Skeletal muscle satellite cell (primary cell): ENCODE measurements around the gene ZDHHC5.
A peak's percentile ranks its signal among the peaks of the same experiment; 100 is the strongest.
"Not testable (repeated sequence)": the region's sequence is repeated elsewhere in the genome, so short reads cannot be mapped to it uniquely, and the experiment has no call there.

Source experiments
- H3K27me3 ChIP-seq: 2 replicates; pipeline ENCODE4 v1.7.0; 2013; ENCODE audit warnings: low read length; ENCODE audit not compliant: control insufficient read depth, insufficient read depth
- H3K36me3 ChIP-seq: 2 replicates; pipeline ENCODE4 v1.7.0; 2013; ENCODE audit warnings: mild to moderate bottlenecking, control low read depth, low read length; ENCODE audit not compliant: insufficient read depth
- H3K4me1 ChIP-seq: 2 replicates; pipeline ENCODE4 v1.7.0; 2013; ENCODE audit warnings: low read length; ENCODE audit not compliant: control insufficient read depth, insufficient read depth
- H3K4me2 ChIP-seq: 2 replicates; pipeline ENCODE4 v1.7.0; 2013; ENCODE audit warnings: mild to moderate bottlenecking, low read length
- H3K4me3 ChIP-seq: 2 replicates; pipeline ENCODE4 v1.7.0; 2013; ENCODE audit warnings: low read length
- H3K9ac ChIP-seq: 2 replicates; pipeline ENCODE4 v1.7.0; 2013; ENCODE audit warnings: mild to moderate bottlenecking, low read depth, low read length, moderate library complexity
- H3K9me3 ChIP-seq: replicated peaks from 2 replicates; pipeline ENCODE4 v1.7.0; 2013; ENCODE audit warnings: mild to moderate bottlenecking, control low read depth, low read length

ZDHHC5 gene

DNA sequence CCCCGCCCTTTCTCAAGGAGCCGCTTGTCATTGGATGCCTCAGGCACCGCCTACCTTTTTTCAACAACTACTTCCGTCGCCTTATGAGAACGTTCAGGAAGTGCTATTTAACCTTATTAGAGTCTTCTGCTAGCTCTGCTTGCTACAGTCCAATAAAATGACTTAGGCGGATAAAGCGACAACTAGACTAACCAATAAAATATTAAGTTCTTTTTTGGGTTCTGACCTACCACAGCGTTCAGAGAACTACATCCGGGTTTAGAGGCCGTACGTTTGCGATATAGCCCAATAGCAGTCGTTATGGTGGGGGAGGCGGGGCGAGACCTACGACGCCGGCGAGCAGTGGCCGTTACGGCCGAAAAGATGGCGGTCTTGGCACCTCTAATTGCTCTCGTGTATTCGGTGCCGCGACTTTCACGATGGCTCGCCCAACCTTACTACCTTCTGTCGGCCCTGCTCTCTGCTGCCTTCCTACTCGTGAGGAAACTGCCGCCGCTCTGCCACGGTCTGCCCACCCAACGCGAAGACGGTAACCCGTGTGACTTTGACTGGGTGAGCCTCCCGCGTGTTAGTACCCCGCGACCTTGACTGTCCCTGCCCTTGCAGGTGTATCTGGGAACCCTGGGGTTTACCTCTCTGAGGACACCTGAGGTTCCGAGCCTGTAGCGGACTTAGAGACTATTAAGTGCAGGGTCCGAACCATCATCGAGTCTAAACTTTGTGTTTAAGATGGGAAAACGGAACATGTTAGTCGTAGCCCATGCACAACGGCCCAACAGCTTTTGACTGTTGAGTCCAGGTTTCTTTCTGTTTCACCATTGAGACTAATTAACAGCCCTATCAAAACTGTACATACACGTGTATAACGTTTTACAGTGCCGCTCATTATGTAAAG, 44.6 kb downstream of the ZDHHC5 start, which contains the start of gene TMX2:
Gene TMX2, plus strand, starts transcription at position 338 of the 895 bp plus-strand sequence. Its CDS starts 26 bp downstream, at position 364.
- Histone ChIP-seq H3K36me3 (peaks cover 6% of the 10 kb centered on the region), H3K4me3 (peak within 1 kb of the TSS; percentile 85), H3K9ac (peak within 1 kb of the TSS; percentile 89), H3K9me3 (no peaks in the 10 kb centered on the region), H3K27me3 (no peaks in the 10 kb centered on the region), H3K4me1 (peaks cover 19% of the 10 kb centered on the region), H3K4me2 (peak within 1 kb of the TSS; percentile 89)

DNA sequence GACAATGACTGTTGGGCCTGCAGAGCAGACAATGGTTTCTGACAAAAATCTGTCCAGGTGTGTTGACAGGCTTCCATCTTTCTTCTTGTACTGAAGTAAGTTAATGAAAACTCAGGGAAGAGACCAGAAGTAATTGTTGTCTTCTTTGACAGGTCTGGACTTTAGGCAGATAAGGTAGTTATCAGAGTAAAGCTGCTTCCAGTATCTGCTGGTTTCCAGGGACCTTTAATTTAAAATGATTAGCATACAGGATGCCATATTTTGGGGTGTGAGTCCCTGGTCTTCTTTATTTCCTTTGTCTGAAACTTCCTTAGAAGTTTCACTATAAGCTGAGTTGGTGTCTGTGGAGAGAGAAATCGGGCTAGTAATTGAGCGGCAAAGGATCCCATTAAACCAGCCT, 45.9 kb downstream of the ZDHHC5 start:
- peak overlapping the region; percentile 87 for H3K9ac ChIP-seq
- no peaks in the 10 kb centered on the region for H3K27me3 ChIP-seq
- H3K9me3 ChIP-seq, result no peaks in the 10 kb centered on the region
- peak overlapping the region; percentile 84 for H3K4me2 ChIP-seq
- H3K4me3 ChIP-seq, result peak overlapping the region; percentile 83
- H3K36me3 ChIP-seq, result peaks cover 1% of the 10 kb centered on the region
- H3K4me1 ChIP-seq, result peaks cover 19% of the 10 kb centered on the region

DNA sequence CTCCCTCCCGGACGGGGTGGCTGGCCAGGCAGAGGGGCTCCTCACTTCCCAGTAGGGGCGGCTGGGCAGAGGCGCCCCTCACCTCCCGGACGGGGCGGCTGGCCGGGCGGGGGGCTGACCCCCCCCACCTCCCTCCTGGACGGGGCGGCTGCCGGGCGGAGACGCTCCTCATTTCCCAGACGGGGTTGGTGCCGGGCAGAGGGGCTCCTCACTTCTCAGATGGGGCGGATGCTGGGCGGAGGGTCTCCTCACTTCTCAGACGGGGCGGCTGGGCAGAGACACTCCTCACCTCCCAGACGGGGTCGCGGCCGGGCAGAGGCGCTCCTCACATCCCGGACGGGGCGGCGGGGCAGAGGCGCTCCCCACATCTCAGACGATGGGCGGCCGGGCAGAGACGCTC, 48.8 kb downstream of the ZDHHC5 start:
- H3K4me3 ChIP-seq, H3K4me1 ChIP-seq, H3K27me3 ChIP-seq, H3K36me3 ChIP-seq, H3K4me2 ChIP-seq, H3K9me3 ChIP-seq, H3K9ac ChIP-seq: not testable (repeated sequence)

DNA sequence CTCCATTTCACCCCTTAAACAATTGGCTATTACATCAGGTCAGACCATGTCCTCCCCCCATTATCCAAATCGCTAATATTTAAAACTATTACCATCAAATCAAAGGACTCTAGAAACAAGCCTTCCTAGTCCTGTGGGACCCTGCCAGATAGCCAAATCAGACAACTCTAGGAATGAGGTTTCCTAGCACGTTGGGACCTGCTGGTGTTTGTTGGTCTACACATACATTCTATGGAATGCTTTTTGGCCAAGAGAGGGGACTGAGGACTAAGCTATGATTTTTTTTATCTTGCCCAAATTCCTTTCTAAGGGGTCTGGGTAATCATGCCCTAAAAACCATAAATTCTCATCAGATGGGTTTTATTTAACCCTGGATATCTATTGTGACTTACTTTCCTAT, 59.3 kb downstream of the ZDHHC5 start:
- H3K4me2 ChIP-seq, result no peak overlapping the region
- no peak overlapping the region for H3K9ac ChIP-seq
- no peaks in the 10 kb centered on the region for H3K36me3 ChIP-seq
- H3K9me3 ChIP-seq, result no peaks in the 10 kb centered on the region
- H3K4me1 ChIP-seq, result no peaks in the 10 kb centered on the region
- no peak overlapping the region for H3K4me3 ChIP-seq
- H3K27me3 ChIP-seq, result no peaks in the 10 kb centered on the region

DNA sequence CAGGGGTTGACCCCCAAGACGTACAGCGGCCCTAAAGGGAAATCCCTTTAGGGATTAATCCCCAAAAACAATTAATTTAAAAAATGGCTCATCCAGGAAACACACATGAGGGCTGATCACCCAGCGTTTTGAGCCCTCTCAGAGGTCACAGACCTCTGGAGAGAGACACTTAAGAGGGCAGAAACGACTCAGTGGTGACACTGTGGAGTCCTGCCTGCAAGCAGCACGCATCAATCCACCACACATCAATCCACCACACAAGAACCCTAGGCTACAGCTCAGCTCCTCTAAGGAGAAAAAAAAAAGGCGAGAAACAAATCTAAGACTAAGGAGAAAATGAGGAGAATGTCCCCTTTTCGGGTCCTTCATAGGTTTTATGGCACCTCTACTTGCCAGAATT, 60.9 kb downstream of the ZDHHC5 start:
- no peaks in the 10 kb centered on the region for H3K4me1 ChIP-seq

DNA sequence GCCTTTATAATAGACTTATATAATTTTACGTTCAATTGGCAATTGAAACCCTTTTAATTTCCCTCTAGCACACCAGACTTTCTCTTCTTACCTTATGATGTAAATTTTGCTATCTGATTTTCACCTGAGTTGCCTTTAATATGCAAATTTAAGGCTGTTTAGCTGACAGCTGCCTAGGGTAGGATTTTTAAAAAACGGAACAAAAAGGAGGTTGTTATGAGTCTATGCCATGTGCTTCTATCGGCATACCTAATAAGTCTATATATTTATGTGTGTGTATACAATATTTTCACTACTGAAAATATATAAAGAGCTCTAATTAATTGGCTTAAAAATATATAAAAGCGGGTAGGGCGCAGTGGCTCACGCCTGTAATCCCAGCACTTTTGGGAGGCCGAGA, 61.6 kb downstream of the ZDHHC5 start:
- Histone ChIP-seq H3K27me3 (no peaks in the 10 kb centered on the region), H3K36me3 (no peaks in the 10 kb centered on the region), H3K4me2 (no peak overlapping the region), H3K4me1 (no peaks in the 10 kb centered on the region), H3K9me3 (no peaks in the 10 kb centered on the region), H3K4me3 (no peak overlapping the region), H3K9ac (no peak overlapping the region)

More for the DNA sequence above, 60.9 kb downstream of the ZDHHC5 start:
- Histone ChIP-seq H3K36me3 (no peaks in the 10 kb centered on the region), H3K4me3 (no peak overlapping the region), H3K27me3 (no peaks in the 10 kb centered on the region), H3K9me3 (no peaks in the 10 kb centered on the region), H3K9ac (no peak overlapping the region), H3K4me2 (no peak overlapping the region)

DNA sequence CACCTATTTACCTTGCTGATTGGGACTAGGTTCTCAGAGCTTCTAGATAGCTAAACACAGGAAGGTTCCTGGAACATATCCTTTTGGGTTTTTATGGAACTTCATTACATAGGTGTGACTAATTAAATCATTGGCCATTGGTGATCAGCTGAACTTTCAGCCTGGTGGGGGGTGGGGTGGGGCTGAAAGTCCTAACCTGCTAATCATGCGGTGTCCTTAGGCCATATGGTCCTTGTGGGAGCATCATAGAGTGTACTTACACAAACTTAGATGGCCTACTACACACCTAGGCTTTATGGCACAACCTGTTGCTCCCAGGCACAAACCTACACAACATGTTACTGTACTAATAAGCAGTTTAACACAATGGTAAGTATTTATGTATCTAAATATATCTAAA, 64.7 kb downstream of the ZDHHC5 start:
- H3K27me3 ChIP-seq, result no peaks in the 10 kb centered on the region
- no peak overlapping the region for H3K4me2 ChIP-seq
- H3K4me1 ChIP-seq, result no peaks in the 10 kb centered on the region
- H3K9me3 ChIP-seq, result no peaks in the 10 kb centered on the region
- H3K36me3 ChIP-seq, result peaks cover 9% of the 10 kb centered on the region
- H3K9ac ChIP-seq, result no peak overlapping the region
- H3K4me3 ChIP-seq, result no peak overlapping the region

DNA sequence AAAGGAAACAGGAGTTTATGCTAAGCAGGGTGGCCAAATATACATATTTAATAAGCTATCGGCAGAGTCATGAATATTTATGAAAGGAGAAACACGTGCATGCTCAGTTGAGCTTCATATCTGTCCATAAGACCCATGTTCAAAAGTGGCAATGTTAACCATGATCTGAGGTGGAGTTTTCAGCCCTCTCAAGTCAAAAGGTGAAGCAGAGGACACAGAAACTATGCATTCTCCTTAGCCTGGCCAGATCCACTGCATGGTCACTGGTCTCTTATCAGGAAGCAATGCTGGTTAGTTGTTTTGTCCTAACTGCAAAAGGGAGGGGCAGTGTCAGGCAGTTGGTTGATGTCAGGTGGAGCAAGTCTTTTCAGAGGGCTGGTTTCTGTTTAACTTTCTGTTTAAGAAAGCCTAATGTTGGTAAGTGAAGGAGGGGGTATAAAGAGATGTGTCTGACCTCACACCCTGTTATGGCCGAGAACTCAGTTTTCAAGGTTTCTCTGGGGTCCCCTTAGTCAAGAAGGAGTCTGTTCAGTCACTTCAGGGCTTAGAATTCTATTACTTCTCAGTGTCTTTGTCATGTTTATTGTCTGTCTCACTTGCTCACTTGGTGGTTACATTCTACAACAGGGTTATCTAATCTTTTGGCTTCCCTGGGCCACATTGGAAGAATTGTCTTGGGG, 67.8 kb downstream of the ZDHHC5 start:
- H3K4me3 ChIP-seq, result no peak overlapping the region
- H3K4me2 ChIP-seq, result no peak overlapping the region
- peaks cover 22% of the 10 kb centered on the region for H3K36me3 ChIP-seq
- no peaks in the 10 kb centered on the region for H3K9me3 ChIP-seq
- no peak overlapping the region for H3K9ac ChIP-seq
- peaks cover 1% of the 10 kb centered on the region for H3K4me1 ChIP-seq
- no peaks in the 10 kb centered on the region for H3K27me3 ChIP-seq

DNA sequence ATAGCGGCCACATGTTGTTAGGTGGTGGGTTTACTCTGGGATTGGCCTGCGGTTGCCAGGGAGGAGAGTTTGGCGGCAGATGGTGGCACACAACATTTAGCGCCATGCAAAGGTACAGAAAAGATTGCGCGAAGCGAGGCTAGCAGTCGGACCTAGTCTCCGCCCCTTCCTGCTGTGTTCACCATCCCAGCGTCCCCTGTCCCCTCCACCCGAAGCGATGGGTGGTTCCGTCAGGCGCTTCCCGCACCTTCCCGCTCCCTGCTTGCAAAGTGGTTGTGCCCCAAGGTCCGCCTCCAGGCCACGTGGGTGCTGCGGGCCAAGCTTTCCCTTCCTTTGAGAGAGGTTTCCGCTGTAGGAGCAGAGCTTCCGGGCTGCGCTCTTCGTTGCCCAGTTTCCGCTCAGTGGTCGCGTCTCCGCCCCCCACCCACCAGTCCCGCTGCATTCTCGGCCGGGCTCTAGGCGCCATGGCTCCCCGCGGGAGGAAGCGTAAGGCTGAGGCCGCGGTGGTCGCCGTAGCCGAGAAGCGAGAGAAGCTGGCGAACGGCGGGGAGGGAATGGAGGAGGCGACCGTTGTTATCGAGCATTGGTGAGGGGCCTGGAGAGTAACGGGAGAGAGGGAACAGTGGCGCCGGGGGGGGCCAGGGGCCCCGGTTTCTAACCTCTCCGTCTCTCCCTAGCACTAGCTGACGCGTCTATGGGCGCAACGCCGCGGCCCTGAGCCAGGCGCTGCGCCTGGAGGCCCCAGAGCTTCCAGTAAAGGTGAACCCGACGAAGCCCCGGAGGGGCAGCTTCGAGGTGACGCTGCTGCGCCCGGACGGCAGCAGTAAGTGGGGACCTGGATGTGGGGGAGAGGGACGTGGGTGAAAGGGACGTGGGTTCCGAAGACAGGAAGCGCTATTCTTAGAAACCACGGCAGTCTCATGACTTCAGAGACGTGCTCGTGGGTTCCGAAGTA, 73.5 kb downstream of the ZDHHC5 start, which contains the start of gene SELENOH:
Gene SELENOH, plus strand, starts transcription at position 360 of the 955 bp plus-strand sequence. Its CDS starts 105 bp downstream, at position 465.
- Histone ChIP-seq H3K36me3 (peaks cover 44% of the 10 kb centered on the region), H3K4me2 (peak within 1 kb of the TSS; percentile 84), H3K4me3 (peak within 1 kb of the TSS; percentile 93), H3K9me3 (no peaks in the 10 kb centered on the region), H3K4me1 (peaks cover 10% of the 10 kb centered on the region), H3K27me3 (no peaks in the 10 kb centered on the region), H3K9ac (peak within 1 kb of the TSS; percentile 95)

DNA sequence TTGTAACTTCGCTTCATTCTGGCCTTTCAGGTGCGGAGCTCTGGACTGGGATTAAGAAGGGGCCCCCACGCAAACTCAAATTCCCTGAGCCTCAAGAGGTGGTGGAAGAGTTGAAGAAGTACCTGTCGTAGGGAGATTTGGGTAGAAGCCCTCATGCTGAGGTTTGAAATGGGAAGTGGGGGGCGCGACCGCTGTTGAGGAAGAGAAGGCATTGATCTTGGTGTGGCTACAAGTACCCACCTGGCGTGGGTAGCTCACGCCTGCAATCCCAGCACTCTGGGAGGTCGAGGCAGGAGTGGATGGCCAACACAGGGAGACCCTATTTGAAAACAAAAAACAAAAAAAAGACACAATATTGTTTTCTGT, 74.2 kb downstream of the ZDHHC5 start:
- H3K4me1 ChIP-seq, result peaks cover 10% of the 10 kb centered on the region
- H3K4me2 ChIP-seq, result peak overlapping the region; percentile 84
- H3K27me3 ChIP-seq, result no peaks in the 10 kb centered on the region
- peak overlapping the region; percentile 95 for H3K9ac ChIP-seq
- H3K36me3 ChIP-seq, result peaks cover 44% of the 10 kb centered on the region
- H3K9me3 ChIP-seq, result no peaks in the 10 kb centered on the region
- peak overlapping the region; percentile 93 for H3K4me3 ChIP-seq

DNA sequence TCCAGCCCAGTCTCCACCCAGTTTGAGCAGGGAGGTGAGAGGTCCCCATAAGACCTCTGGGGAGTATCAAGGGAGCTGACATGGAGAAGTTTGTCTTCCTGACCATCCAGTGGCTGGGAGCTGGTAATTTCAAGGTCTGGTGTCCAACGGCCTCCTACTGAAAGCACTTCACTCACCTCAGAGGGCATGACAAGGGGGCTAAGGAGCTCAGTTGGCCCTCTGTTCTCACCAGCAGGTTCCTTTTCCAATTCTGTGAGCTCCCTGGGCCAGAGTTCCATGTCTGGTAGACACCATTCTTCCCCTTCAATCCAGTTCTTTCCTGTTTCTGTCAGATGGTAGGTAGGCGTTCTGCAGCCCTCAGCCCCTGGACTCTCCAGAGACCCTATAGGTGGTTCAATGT, 76.4 kb downstream of the ZDHHC5 start:
- H3K36me3 ChIP-seq, result peaks cover 34% of the 10 kb centered on the region
- no peaks in the 10 kb centered on the region for H3K9me3 ChIP-seq
- H3K9ac ChIP-seq, result no peak overlapping the region
- H3K4me2 ChIP-seq, result no peak overlapping the region
- no peaks in the 10 kb centered on the region for H3K27me3 ChIP-seq
- peaks cover 10% of the 10 kb centered on the region for H3K4me1 ChIP-seq
- no peak overlapping the region for H3K4me3 ChIP-seq
